GM18858 (cell line): ENCODE data around the gene DOK6.

Experiments used
- ATAC-seq: cut with Tn5 transposase; IDR thresholded peaks from one replicate; pipeline ENCODE4 v1.9.1; 2021; ENCODE audit not compliant: unreplicated experiment

Gene DOK6

DNA sequence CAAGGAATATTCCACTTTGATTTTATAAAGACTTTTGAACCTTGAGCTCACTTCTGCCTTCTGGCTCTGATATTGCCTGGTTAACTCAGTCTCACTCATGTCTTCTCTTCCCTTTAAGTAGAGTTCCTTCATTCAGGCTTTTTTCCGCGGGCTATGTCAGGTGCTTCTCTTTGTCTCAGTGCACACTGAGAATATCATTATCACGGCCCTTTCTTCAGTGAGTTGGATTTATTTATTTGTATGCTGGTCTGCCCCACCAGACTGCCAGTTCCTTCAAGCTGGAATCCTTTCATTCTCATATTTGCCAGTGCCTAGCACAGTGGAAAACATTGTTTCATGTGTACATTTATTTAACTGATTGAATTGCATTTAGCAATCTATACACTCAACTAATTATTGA is 136.5 kb downstream of the DOK6 start:
- ATAC-seq, result no peak

DNA sequence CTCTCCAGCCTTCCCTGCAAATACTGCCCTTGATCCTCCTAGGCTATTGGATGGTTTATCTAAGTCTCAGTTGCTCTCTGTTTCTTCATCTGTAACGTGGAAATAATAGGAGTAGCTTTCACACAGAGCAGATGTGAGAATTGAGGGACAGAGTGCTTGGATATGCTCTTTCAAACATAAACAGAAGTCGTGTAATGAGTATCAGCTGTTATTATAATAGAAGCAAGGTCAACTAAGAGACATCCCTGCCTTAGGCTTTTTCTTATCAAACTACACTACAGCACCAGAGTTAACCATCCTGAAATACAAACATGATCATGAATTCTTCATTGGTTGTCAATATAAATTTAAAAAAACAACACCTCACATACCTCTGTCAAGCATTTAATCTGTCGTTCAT is 138.2 kb downstream of the DOK6 start:
- ATAC-seq, result no peak

DNA sequence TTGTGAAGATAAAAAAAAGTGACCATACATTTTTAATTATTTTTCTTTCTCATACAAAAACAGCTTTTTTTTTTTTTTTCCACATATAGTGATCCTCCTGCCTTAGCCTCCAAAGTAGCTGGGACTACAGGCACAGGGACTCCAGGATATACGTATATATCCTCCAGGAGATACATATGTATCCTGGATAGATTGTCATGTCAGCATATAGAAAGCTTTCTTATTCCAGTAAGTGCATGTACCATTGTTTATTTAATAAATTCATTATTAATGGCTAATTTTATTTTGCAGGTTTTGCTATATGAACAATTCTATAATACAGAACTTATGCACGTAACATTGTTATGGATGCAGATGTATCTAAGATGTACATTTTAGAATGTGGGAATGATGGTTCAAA is 138.7 kb downstream of the DOK6 start:
- ATAC-seq, result no peak

DNA sequence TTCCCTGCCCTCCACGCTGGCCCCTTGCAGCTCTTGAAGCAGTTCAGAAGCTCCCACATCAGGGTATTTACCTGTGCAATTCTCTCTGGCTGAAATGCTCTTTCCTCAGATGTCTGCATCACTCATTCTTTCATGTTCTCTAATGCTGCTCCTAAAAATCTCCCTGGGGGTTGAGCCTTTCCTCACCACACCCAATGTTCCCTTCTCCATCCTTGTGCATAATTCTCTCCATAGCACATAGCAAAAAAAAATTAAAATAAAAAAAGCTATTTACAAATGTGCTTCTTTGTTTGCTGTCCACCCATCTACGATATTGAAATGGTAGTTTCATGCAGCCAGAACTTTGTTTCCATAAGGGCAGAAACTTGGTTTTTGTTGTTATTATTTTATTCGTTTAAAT is 155.5 kb downstream of the DOK6 start:
- ATAC-seq, result no peak

DNA sequence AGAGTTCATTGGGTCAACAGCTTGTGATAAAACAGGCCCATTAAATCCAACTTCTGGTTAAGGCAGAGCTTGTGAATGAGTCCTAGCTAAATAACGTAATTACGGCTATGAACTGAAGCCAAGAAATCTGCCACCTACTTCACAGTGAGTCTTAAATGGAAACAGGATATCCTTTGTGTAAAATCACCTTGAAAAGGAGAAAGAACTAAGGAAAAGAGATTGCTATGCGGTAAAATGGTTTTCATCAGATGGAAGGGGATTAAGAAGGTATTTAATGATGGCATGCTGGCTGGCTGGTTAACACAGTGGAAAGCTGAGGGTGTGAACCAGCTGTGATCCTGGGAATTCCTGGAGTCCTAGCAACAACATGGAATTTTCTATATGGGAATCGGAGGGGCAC is 156.6 kb downstream of the DOK6 start:
- no peak for ATAC-seq

DNA sequence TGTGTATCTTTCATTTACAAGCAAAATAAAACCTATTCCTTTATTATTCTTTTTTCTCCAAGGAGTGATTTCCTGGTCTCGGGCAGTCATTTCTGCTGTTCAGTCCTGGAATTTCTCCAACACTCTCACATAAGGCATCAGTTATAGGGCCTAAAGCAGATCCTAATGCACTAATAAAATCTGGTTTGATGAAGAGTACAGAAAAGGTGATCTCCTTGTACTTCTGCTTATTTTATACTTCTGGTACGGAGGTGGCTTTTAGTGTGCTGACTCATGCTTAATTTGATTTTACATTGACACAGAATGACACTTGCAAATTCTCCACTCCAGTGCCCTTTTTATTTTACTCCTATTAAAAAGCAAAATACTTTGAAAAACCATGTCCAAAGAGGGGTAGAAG is 157.4 kb downstream of the DOK6 start:
- no peak for ATAC-seq

DNA sequence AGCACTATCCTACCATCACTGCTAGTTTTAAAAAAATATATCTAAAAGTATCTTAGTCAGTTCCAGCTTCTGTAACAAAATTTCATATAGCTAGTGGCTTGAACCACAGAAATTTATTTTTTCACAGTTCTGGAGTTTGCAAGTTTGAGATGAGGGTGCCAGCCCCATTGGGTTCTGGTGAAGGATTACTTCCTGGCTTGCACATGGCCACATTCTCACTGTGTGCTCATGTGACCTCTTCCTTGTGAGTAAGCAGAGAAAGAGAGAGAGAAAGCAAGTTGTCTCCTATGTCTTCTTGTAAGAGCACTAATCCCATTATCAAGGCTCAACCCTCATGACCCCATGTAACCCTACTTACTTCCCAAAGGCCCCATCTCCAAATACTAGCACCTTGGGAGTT is 158.9 kb downstream of the DOK6 start:
- ATAC-seq, result no peak

DNA sequence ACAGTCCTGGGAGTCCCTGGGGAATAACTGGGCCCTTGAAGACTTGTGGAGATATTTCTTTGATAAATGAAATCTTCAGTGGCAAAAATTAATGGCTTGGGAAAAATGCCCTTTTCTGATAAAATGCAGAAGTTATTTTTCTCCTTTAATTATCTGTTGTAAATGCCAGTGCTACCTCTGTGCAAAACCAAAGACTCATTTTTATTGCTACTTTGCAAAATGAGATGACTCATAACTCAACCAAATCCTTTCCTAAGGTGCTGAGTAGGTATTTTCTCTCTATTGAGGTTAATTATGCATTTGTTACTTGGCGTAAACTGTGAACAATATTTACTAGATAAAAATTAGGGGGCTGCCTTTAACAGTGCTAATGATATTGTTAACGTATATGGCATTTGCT is 163.9 kb downstream of the DOK6 start:
- ATAC-seq, result no peak

DNA sequence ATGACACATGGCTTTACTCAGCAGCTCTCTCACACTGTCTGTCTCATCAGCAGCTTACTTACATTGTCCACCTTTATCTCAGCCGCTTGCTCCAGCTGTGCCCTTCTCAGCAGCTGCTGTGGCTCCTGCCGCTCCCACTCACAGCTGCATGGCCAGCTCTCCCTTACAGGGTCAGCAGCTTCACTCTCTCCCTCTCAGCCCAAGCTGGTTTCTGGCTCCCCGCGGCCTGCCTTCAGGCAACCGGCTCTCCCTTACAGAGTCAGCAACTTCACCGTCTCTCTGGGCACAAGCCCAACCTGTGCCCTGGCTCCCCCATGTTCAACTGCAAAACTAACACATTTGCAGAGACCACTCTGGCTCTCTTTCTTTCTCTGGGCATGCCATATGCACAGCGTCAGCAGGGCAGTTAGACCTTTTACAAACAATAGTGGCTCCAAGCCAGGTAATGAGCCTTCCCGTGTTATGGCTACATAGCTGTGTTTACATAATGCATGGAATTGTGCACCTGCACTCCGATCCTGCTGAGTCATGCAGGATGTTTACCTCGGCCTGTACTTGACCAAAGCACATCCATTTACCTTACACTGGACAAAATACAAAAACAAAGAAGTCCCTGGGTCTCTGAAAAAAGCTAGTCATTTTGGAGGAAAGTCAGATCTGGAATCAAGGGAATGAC is 167.3 kb downstream of the DOK6 start:
- ATAC-seq, result no peak

DNA sequence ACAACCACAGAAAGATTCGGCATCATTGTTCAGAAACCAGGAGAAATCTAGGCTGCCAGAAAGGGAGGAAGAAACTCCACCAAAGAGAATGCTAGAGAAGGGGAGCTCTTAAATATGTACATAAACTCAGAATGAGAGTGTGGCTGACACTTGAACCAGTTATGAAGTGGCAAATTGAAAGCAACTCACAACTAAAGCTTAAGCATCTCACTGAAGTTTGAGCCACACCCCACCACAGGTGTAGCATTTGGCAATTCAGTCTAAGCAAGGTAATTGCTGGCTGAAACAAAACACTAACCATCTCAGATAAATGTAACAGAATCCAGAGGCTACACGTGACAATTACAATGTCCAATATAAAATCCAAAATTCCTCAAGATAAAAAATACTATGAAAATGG is 168.4 kb downstream of the DOK6 start:
- no peak for ATAC-seq

DNA sequence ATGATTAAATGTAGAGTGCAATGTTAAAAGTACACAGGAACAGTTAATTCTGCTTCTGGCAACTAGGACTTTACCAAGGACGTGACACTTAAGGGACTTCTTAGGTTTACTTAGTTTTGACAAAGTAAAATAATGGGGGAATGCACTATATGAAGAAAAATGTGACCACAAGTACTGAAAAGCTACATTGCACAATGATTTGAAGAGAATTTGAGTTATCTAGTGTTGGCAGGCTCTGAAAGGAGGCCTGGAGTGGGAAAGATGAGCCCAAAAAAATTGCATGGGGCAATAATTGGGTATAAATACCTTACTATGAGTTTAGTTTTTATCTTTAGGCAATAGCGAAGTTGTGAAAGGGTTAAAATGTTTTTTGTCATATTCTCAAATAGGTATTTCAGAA is 173.7 kb downstream of the DOK6 start:
- no peak for ATAC-seq

DNA sequence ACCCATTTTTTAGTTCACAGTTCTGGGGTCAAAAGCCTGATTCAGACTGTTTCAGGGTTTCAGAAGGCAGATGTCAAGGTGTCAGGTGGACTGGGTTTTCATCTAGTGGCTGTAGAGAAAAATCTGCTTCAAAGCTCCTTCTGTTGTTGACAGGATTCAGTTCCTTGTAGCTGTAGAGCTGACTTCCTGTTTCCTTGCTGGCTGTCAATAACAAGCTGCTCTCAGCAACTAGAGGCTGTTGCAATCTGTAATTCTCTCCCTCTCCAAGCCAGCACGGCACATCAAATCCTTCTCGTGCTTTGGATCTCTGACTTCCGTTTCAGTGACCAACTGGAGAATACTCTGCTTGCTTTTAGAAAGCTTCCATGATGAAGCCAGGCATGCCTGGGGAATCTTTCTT is 179.4 kb downstream of the DOK6 start:
- peak; percentile 86 for ATAC-seq

DNA sequence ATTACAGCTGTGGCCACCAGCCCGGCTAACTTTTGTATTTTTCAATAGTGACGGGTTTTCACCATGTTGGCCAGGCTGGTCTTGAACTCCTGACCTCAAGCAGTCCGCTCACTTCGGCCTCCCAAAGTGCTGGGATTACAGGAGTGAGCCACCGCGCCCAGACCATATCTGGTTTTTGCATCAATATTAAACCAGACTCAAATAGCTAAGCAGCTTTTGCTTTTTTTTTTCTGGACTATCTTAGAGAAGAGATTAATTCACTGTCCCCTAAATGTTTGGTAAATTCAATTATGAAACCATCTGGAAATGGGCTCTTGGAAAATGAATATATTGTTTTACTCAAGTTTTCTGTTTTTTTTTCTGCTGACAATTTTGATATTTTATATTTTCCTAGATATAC is 183.7 kb downstream of the DOK6 start:
- no peak for ATAC-seq

DNA sequence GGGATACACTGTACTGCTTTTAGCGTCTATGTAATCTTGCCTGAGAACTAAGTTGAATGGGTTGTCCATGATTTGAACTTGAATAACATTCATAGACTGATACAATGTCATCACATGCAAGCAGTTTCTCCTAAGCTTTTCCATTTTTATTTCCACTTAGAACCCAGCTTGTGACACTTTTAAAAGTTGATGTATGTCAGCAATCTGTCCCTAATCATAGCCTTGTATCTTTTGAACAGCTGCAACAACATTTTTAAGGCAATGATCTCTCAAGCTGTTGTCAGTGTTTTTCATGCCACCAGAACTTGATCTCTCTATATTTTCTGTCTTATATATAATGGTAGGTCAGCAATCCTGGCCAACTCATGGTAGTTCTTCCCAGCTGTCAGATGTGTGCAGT is 185.0 kb downstream of the DOK6 start:
- ATAC-seq, result no peak

DNA sequence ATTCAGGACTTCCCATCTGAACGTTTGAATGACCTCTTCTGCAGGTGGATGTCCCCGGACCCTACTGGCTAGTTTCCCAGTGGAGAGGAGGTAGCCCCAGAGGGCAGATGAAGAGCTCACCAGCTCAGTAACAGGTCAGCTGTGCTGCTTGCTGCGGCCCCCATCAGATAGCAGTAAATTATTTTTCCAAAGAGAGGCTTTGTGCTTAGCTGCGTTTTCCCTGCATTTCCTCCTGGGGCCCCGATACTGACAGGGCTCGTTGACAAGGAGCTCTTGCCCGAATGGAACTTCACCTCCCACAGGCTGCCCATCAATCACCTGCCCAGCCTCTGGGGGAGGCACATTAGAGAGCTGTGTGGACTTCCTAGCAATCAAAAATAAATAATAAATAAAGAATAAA is 185.8 kb downstream of the DOK6 start:
- no peak for ATAC-seq

DNA sequence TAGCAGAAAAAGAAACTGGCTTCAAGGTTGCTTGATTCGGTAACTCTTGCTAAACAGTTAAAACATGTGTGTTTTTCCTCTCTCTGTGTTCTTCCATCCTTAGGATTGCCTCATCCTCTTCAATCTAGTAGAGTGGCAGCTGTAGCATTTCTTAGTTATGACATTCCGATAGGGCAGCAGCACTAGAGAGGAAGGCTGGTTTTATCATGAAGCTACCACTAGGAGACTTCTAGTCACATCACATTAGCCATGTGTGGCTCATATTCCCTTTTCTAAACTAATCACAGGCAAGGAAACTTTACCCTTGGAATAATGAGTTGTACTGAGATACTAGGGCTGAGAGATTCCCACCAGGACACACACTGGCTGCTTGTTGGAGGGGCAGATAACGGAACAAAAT is 187.6 kb downstream of the DOK6 start:
- no peak for ATAC-seq

DNA sequence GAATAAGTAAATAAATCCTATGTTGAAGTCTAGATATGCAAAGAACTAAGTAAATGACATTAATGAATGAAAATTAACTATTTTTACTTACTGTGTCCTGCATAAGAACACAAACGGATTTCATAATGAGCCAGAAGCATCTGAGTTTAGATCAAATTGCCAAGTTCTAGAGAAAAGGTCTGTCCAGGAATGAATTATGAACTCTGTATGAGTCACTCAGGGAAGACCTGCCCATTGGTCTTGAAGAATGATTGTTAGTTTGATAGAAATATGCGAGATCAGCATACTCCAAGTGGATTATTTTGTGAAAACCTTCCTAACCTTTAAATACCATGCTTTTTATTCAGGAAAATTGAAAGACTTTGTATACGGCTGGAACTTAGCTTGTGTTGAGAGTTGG is 189.5 kb downstream of the DOK6 start:
- ATAC-seq, result no peak

DNA sequence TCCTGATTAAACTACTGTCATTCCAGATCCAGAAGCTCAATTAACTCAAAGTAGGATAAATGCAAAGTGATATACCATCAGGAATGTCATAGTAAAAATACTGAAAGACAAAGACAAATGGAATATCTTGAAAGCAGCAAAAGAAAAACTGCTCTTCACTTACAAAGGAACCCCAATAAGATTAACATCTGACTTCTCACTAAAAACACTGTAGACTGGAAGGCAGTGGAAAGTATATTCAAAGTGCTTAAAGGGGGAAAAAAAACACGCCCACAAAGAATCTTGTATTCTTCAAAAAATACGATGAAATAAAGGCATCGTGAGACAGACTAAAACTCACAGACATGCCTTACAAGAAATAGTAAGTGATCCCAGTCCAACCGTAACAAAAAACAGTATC is 195.7 kb downstream of the DOK6 start:
- ATAC-seq, result no peak

DNA sequence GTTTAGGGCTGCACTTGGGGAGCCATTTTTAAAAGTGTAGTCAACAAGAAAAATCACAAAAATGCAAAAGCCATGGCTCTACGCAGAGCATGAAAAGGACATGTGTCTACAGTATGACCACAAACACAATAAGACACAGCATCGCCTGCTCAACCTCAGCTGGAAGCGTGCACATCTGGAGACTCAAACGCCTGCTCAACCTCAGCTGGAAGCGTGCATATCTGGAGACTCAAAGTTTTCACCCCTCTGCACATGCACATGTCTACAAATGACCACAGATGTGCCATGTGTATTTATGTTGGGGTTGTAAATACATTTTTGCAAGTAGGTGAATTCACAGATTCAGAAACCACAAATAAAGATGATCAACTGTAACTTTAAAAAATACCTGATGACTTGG is 196.9 kb downstream of the DOK6 start:
- no peak for ATAC-seq

DNA sequence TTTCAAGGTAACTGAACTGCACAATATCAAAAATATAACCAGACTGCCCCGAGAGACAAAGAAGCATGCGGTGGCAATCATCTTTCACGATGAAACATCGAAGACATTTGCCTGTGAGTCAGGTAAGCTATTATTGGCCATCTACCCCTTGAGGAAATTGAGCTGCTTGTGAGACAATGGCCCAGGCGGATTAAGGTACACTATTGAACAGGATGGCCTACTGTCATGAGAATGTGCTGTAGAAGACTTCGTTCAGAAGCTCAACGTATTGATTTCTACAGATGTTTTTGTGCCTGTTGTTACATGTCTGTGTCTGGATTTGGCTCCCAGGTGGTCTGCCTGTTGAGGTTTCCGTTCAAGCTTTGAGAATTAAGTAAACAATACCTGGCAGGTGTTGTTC is 198.7 kb downstream of the DOK6 start:
- no peak for ATAC-seq

DNA sequence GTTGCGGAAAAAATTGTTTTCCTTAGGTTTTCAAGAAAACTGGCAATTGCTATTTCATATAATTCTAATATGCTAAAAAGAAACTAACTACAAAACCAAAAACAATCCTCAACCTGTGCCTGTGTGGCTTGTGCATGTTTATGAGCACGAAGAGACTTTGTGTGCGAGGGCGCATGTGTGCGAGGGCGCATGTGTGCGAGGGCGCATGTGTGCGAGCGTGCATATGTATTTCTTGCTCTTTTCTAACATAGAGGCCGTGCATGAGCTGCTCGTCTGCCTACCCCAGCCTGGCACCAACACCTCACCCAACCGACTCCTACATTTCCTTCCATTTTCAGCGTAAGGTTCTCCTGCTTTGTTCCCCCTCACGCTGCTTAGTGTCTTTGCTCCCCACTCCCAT is 211.6 kb downstream of the DOK6 start:
- ATAC-seq, result no peak

DNA sequence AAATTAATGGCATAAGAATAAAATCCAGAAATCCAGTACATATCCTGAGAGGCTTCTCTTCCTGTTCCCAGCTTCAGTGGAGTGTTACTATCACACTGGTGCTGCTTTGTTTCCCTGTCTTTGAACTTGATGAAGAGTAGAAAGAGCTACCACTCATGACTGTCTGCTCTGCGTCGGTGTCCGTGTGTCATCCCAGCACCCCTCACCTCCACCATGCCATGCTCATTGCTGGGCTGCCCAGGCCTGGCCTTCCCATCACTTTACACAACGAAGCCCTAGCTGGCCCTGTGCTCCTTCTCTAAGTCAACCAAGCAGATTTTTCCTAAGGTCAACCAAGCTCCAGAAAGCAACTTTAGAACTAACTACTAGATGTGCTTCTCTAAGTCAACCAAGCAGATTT is 215.4 kb downstream of the DOK6 start:
- ATAC-seq, result no peak

DNA sequence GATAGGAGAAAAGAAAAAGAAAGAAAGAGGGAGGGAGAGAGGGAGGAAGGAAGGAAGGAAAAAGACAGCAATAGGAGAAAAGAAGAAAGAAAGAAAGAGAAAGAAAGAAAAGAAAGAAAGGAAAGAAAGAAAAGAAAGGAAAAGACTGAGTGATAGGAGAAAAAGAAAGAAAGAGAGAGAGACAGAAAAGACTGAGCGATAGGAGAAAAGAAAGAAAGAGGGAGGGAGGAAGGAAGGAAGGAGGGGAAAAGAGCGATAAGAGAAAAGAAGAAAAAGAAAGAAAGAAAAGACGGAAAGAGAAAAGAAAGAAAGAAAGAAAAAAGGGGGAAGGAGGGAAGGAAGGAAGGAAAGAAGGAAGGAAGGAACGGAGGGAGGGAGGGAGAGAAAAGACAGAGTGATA is 216.7 kb downstream of the DOK6 start:
- ATAC-seq, result no peak

DNA sequence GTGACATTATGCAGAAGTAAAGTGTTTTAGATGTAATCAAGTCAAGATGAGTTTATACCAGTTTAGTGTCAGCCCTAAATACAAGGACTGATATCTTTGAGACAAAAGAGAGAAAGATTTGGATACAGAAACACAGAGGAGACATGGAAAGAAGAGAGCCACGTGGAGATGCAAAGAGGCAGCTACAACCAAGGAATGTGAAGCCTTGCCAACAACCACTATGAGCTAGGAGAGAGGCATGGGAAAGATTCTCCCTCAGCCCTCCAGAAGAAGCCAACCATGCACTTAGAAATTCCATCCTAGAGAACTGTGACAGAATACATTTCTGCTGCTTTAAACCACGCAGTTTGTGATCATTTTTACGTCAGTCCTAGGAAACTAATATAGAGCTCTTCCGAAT is 217.2 kb downstream of the DOK6 start:
- no peak for ATAC-seq
